ENCODE measurements around the gene KCNG1.

KCNG1 gene

DNA sequence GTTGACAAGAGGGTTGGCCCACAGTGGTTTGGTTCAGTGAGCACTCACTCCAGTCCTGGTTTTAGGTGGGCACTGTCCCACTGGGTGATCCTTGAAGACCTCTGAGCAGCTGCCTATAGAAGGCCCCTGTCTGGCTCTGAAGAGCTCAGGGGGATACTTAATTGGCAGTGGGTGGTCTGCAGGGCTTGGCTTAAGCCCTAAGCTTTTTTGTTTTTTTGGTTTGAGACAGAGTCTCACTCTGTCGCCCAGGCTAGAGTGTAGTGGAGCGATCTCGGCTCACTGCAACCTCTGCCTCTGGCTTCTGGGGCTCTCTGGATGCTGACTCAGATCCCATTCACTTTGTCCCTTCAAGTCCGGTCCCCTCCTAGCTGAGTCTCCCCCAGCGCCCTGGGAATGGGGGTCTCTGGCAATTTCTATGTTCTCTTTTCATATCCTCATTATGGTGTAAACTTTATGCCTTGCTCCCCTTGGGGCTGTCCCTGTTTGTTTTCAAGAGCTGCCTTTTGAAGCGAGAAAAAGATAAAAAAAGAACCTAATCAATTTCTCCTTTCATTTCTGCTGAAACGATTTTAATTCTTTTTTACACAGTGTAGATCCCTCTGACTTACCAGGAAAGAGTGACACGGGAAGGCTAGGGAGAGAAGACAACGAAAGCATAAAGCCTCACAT, 12.2 kb upstream of the KCNG1 start:
- DNase-seq (ENCODE audit: low spot score): no peak

DNA sequence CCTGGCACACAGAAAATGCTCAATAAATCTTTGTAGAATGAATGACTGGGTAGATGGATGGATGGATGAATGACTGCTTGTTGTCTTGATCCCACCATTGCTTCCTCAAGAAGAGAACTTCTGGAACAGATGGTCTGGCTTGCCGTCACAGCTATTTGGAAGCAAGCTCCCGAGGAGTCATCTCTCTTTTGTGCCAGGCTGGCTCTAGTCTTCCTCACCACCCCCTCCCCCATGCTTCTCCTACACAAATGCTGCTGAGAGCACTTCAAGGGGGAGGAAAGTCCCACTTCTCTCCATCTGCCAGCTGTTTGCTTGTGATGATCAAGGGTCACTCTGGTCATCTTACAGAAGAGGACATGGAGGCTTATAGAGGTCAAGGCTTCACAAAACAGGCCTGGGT, 11.6 kb upstream of the KCNG1 start:
- DNase-seq (ENCODE audit: low spot score): no peak

DNA sequence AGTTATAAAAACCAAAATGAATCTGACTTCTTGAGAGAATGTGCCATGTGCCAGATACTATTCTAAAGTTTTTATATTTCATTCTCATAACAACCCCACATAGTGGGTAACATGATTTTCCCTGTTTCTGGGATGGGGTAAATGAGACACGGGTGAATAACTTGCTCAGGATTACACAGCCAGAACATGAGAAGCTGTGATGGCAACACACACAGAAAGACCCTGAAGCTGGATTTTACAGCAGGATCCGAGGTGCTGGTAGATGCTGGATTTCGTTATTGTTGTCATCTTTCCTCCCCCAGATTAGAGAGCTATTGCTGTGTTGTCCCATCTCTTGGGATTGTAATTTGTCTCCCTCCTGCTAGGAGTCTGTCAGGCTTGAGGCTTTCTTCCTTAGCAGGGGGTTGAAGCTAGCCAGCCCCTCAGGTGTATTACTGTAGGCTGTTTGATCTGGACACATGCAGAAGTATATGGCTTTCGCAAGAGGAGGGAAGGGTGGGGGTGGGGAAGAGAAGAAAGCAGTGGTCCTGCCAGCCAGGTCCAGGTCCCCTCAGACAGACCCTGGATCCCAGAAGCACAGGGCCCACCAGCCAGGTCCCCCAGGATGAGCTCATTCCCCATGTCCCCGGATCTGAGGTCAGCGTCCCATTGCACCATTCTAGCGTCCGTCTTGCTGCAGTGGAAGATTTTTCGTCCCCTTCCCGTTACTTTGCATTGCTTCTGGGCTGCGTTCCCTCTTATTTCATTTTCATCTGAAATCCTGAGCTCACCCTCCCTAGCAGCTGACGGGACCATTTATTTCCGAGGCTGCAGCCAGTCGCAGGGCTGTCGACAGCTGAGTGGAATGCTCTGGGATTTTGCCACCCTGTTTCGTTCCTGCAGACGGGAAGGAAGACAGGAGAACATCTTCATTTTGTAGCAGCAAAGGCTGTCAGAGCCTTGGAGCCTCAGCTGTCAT, 7.3 kb upstream of the KCNG1 start:
- no peak for DNase-seq (ENCODE audit: low spot score)

DNA sequence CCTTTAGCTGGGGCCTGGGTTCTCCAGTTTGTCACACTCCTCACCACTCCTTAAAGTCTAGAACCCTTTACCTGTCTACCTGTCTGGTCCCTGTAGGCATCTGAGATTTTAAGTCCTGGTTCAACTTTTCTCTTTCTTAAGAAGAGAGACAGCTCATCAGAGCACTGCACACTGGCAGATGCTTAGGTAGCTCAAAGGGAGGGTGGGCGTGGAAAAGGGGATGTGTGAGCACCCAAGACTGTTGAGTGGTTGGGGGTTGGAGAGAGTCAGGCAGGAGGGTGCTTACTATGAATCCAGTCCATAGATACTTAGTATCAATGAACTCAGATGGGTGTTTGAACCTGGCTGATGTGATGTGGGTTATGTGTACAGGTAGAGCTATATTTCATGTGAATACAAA, 6.6 kb upstream of the KCNG1 start:
- no peak for DNase-seq (ENCODE audit: low spot score)

DNA sequence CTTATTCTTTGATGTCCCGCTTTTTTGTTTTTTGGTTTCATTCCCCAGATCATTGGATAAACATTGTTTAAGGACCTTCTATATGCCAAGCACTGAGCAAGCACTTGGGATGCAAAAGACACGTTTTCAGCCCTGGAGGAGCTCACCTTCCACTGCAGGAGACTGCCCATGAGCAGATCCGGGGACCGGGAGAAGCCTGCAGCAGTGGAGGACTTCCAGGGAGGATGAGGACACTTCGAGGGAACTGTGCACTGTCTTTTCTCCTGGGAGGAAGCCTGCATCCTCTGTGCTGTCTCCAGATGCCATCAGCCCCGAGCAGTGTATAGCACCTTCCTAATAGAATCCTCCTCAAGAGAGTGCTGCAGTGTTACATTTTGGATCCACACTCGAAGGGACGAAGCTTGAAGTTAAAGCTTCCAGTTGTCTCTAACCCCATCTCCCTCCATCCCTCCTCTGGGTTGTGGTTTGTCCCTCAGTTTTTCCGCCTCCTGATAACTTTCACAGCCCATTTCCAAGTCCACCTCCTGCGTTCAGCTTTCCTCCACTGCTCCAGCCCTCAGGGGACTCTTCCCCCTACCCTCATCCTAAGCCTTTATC, 5.8 kb upstream of the KCNG1 start:
- DNase-seq (ENCODE audit: low spot score): no peak

DNA sequence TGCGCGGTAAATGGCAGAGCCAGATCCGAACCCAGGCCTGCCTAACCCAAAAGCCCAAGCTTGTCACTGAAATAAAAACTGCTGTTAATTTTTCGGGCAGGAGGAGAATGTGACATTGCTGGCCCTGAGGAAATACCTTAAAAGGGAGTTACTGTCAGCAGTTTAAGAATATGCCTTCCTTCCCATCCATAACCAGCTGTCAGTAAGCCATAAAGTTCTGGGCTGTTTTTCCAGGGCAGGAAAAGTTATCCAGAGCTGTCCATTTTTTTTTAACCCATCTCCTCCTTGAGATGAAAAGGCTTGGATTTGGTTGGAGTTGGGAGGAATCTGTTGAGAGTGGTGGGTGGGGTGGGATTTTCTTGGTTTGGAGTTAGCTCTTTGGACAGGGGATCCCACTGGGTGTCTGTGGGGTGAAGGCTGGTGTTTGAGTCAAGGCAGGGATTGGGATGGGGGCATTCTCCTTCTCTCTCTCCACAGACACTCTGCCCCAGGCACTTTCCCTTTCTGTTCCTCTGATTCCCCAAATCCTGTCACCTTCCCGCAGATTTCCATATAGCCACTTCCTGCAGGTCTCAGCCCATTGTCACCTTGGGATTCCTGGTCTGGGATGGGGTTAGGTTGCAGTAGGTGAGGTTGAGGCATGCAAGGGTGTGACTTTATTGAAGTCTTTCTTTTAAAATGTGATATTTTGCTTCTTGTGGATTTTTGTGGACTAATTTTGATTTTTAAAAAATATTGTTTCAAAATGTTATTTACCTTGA, 4.3 kb upstream of the KCNG1 start:
- DNase-seq (ENCODE audit: low spot score): no peak

DNA sequence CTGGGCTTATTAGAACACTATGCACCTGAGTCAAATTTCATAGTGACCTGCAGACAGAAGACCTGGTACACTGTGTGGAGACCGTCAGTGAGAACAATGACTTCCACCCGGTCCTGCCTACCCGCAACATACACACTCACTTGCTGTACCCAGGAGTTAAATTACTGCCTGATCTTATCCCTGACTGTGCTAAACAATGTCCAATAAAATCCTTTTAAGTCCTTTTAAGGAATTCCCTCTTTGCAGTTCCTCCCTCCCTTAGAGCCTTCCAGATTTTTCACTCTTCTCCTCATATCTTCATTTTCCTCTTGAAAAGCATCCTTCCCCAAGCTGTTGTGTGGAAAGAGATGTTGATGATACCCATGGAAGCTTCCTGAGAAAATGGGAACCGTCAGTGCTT, 3.4 kb upstream of the KCNG1 start:
- DNase-seq (ENCODE audit: low spot score): no peak

DNA sequence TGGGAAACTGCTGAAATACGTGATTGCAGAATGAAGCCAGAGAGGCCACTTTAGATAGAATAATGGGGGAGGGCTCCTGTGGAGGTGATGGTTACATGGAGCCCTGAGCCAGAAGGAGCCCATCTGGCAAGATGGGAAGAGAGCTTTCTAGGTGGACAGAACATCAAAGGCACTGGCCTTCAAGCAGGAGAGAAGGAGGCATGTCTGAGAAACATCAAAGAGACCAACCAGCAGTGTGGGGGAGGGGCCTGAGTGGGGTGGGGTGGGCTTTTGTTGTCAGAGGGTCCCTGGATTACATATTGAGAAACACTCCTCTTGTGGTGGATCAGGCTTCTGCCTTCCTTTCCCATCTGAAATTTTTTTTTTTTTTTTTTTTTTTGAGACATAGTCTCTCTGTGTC, 1.9 kb upstream of the KCNG1 start:
- DNase-seq (ENCODE audit: low spot score): no peak

DNA sequence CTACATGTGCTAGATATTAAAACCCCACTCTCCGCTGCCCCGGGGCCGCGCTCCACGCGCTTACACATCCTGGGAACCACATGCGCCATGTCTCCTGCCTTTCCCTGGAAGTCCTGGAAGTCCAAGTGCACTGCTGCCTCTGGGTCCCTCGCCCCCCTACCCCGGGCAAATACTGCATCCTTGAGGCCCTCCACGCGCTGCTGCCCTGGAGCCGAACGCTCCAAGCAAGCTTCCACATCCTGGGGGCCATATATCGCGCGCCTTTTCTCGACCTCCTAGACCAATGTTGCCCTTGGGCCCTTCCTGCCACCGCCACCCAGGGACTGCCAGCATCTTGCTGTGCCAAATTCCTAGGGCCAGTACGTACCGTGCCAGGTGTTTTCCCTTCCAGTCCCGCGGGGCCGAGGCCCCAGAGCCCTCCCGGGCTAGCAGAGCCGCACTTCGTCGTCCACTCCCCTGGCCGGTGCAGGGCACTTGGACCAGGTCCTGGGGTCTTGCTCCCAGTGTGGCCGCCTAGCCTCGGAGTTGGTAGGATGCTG, 779 bp upstream of the KCNG1 start:
- no peak for DNase-seq (ENCODE audit: low spot score)

DNA sequence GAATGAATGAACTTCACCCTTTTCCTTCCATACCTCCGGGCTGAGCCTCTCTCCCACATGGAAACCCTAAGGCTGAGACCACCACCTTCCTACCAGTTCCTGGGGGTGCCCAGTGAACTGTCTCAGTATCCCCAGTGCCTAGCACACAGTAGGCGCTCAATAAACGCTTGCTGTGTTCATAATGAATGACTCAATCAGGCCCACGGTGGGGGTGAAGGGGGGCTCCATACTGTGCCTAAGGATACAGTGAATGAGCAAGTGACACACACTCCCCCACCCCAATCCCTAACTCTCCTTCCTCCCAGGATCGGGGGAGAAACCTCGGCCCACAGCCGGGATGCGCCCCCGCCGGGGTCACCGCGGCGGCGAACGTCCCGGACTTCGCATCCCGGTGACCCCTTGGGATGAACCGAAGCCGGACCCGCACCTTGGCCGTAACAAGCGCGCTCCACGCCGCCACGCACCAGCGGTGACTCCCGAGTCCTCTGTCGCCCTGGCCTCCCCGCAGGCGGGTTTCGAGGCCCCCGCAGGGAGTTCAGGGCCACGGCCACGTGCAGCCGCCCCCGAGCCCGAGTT, 592 bp downstream of the KCNG1 start:
- no peak for DNase-seq (ENCODE audit: low spot score)

DNA sequence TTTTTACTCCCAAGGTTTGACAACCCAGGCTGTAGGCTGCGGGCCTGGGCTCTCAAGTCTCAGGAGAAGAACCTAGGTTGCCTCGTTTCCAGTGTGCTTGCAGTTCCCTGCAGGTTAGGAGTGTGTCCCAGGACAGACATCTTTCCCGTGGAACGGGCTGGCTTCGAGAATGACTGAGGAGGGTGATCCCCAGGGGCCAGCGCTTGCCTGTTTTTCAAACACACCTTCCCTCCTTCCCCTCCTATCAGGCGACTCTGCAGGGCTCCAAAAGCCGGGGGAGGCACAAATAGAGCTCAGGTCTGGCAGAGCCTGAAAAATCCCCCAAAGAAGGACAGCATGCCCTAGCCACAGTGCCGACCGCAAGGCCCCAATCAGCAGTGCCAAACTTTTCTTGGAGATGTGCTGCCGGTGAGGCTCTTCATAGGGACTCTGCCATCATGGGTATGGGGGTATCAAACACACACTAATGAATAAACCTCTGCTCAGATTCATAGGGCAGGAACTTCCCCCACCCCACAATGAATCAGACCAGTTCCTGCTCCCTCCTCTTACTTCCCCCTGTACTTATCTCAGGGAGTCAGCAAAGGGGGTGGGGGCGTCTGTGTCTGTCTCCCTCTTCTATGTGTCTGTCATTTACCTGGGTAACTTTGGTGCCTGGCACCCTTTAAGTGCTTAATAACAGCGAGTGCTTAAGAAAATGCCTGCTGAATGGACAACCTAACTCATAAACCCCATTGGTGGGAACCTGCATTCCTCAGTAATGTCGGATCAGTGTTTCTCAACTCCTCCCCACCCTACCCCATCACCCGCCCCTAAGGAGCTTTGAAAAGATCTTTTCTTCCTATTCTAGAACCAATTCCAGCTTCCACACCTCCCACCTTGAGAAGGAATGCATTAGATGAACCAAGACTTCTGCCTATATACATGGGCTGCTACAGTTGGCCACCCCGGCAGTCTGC, 1.6 kb downstream of the KCNG1 start:
- no peak for DNase-seq (ENCODE audit: low spot score)

DNA sequence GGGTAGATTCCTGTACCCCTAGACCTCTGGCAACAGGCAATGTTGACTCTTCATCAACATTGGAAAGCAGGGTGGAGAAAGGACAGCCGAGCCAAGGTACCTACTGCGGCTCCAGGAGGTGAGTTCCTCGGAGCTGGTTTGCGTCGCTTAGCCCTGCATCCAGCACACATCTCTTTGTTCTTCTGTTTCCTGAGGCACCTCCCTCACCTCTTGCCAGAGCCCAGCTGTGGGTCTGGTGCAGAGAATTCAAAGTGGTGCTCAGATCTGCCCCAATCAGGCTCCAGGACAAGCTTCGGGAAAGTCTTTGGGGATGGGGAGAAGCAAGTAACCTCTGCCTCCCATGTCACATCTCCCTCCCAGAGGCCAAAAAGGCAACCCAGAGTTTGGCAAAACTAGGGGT, 2.2 kb downstream of the KCNG1 start:
- no peak for DNase-seq (ENCODE audit: low spot score)

DNA sequence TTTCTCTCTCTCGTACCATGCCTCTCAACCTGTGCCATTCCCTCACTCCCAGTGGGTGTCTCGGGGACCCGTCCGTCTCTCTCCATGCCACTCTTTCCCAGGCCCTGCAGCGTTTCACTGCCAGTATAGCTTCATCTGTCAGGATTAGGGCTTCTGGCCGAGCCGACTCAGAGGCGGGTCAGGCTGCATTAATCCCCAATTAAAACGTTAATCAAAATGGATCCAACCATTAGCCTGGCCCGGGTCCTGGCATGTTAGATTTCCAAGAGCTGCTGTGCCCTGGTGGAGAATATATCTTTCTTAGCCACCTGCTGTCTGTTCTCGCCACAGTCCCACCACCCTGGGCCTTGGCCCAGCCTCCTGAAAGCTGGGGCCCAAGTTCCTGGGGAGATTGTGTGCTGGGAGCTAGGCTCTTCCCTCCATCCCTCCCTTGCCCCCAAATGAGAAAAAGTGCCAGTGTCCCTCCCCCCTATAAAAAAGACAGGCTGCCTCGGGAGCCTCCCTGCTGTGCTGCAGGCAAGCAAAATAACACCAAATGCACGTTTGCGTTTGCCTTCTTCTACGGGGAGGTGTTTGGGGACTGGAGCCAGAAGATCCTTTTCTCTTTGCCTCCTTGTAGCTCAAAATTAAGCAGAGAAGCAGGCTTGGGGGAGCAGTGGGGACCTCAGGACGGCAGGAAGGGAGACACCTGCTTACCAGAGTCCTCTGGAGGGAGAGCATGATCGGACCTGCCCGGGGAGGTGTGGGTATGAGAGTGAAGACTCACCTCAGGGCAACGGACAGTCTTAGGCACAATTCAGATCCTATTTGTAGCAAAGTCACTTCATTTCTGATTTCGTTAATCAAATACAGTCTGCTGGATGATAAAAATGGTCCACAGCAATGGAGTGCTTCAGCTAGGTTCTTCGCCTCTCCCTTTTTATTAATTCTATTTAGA, 3.0 kb downstream of the KCNG1 start:
- no peak for DNase-seq (ENCODE audit: low spot score)

DNA sequence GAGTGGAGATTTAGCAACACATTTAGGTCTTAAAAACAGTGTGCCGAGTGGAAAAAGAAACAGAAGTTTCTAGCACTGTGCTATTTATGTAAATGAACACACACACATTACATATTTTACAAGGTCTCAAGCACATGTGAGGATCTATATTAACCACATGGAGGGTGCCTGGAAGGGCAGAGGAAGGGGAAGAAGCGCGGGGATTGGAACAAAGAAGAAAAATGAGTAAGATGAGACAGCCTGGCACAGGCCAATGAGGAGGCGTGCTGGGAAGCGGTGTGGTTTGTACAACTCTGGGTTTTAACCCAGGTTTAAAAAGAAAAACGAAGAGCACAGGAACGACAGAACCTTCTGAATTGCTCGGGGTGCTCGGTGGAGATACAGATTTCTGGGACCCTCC, 5.7 kb downstream of the KCNG1 start:
- no peak for DNase-seq (ENCODE audit: low spot score)

DNA sequence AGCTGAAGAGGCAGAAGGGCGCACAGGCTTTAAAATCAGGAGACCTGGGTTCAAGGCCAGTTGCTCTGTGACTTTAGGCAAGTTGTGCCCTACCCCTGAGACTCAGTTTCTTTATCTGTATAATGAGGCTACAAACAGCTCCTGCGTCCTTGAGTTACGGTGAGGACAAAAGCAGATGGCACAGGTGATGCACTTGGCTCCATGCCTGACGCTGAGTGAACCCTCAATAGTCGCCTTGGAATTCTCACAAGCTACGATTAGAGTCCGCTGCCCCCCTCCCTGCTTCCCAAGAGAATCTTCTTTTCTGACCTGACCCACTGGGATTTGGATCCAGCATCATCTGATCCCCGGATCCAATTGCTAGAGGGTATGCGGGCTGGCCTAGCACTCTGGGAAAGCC, 6.4 kb downstream of the KCNG1 start:
- no peak for DNase-seq (ENCODE audit: low spot score)

DNA sequence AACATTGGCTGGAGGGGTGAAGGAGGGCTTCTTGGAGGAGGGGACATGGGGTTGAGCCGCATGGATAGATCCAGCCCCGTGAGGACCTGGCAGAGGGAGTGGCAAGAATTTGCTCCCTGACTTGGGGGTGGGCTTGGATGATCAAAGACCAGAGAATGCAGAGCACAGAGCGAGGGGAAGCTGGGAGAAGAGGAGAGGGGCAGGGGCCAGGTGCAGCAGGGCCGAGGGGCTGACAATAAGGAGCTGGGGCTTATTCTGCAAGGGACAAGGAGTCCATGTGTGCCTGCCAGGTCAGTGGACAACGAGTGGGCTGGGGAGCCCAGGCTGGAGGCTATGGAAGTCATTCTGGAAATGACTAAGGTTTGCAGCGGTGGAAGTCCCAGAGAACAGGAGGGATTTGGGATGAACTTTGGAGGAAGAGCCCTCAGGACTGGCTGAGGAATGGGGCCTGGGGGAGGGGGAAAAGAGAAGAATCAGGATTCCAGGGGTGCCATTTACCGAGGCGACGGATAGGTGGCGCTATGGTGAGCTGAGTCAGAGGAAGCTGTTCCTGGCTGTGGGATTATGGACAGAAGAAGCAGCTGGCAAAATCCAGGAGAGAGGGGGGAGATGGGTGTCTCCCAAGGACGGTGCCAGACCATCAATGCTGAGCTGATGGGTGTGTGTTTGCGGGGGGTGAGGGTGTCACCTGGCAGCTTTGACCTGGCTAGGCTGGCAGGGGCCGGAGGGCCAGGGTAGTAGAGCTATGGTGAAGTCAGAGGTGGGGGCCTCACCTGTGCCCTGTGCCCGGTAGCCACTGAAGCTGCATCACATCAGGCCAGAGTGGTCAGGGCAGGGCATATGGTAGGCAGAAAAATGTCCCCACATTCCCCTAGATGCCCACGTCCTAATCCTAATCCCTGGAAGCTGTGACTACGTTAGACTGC, 7.8 kb downstream of the KCNG1 start:
- DNase-seq (ENCODE audit: low spot score): no peak

DNA sequence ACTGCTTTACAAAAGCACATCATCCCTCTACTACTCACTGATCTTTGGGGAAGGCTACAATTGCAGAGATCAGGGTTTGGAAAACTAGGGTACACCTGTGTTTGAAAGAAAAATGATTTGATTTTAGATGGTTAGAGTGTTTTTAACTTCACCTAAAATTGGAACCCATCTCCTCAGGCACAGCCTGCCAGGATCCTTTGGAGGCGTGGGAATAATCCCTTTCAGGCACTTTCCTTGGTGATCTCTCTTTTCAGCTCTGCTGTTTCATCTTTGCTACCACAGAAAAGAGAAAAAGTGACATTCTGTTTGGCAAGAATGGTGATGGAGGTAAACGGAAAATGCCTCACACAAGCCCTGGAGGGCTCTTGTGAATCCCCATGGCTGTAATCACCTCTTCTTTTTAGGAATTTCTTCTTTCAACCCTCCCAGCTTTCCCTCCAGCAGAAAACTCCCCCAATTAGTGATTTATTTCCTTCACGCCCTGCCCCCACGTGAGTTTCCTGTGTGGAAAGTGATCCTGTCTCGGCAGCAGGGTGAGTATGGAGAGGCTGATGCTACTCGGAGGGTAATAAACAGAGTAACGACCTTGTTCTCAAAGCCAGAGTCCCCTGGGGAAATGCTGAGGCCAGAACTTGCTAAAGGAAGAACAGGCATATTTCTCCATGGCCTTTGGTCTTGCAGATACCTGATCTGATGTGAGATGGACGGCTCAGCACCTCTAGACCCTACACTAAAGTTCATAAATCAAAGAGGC, 9.2 kb downstream of the KCNG1 start:
- DNase-seq (ENCODE audit: low spot score): no peak

DNA sequence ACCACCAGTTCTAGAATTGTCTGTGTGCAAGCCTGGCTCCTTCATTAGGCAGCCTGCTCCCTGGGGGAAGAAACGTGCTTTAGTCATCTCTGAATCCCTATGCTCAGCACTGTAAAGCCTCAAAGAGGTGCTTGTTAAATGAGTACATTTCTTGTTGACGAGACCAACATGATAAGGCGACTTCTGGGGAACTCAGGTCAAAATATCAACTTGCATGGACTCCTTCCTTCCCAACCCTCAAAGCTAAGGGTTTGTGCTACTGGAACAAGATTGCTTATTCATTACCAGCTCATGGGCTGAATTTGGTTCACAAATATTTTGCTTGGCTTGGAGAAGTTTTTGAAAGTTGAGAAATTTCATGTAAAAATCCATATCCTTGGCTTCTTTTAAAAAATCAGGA, 10.6 kb downstream of the KCNG1 start:
- DNase-seq (ENCODE audit: low spot score): no peak
